Liver (tissue), 9 donors: ENCODE results near the gene STX1A. TPM values are rescaled to one million over a fixed set of nuclear protein-coding genes. Genes with fewer than 3 reads are reported as not detected.

Experiments used
- DNase-seq: peaks from one replicate; pipeline ENCODE4 v3.0.0-alpha.2; 2017; ENCODE audit warnings: low spot score
- H3K27ac ChIP-seq, 2 donors: one replicate each; pipeline ENCODE4 v1.7.0; 2013; ENCODE audit warnings: inconsistent platforms in 2 of 2, low read length in 2 of 2, control low read depth in 1 of 2, low read depth in 1 of 2, mild to moderate bottlenecking in 1 of 2
- H3K27me3 ChIP-seq, 4 donors: one replicate each; pipeline versions ENCODE4 v1.6.1 to v1.7.0; 2013; ENCODE audit warnings: low read length in 3 of 4, inconsistent platforms in 1 of 4, mild to moderate bottlenecking in 1 of 4, moderate library complexity in 1 of 4; ENCODE audit not compliant: control insufficient read depth in 4 of 4, insufficient read depth in 4 of 4
- H3K36me3 ChIP-seq, 4 donors: one replicate each; pipeline versions ENCODE4 v1.6.1 to v1.7.0; 2013; ENCODE audit warnings: low read length in 3 of 4, mild to moderate bottlenecking in 3 of 4, low read depth in 1 of 4, moderate library complexity in 1 of 4; ENCODE audit not compliant: control insufficient read depth in 4 of 4, insufficient read depth in 3 of 4
- H3K4me1 ChIP-seq, 4 donors: one replicate each; pipeline versions ENCODE4 v1.6.1 to v1.7.0; 2013; ENCODE audit warnings: low read length in 3 of 4, mild to moderate bottlenecking in 3 of 4, moderate library complexity in 1 of 4; ENCODE audit not compliant: control insufficient read depth in 4 of 4, insufficient read depth in 4 of 4
- H3K4me3 ChIP-seq, 3 donors: one replicate each; pipeline versions ENCODE4 v1.6.1 to v1.7.0; 2013; ENCODE audit warnings: low read length in 3 of 3, control low read depth in 1 of 3, low read depth in 1 of 3, mild to moderate bottlenecking in 1 of 3
- H3K9ac ChIP-seq, 2 donors: one replicate each; pipeline ENCODE4 v1.7.0; 2013; ENCODE audit warnings: low read length in 2 of 2, mild to moderate bottlenecking in 2 of 2, moderate library complexity in 2 of 2, control low read depth in 1 of 2, low read depth in 1 of 2
- H3K9me3 ChIP-seq, 4 donors: one replicate each; pipeline versions ENCODE4 v1.6.1 to v1.7.0; 2013; ENCODE audit warnings: low read length in 3 of 4; ENCODE audit not compliant: control insufficient read depth in 4 of 4
- ATF3 ChIP-seq: IDR thresholded peaks from 2 replicates; pipeline ENCODE4 v1.6.1; 2016; ENCODE audit warnings: antibody characterized with exemption
- CTCF ChIP-seq: fragments of 150-350 bp; IDR thresholded peaks from 2 replicates; pipeline ENCODE4 v1.5.1; 2017; ENCODE audit warnings: improper control_type of control experiment, low read depth, low read length; ENCODE audit not compliant: missing input control
- EGR1 ChIP-seq, 2 donors: IDR thresholded peaks; 2 replicates each; pipeline ENCODE4 v1.6.1; 2016 to 2018; ENCODE audit warnings: antibody characterized with exemption in 2 of 2, low read depth in 2 of 2
- FOXA1 ChIP-seq: IDR thresholded peaks from 2 replicates; pipeline ENCODE4 v1.6.1; 2016; ENCODE audit warnings: antibody characterized with exemption
- GABPA ChIP-seq, 2 donors: IDR thresholded peaks in 1 of 2; conservative IDR thresholded peaks in 1 of 2; 2 replicates each; pipeline ENCODE4 v1.6.1; 2016; ENCODE audit warnings: antibody characterized with exemption in 2 of 2, mild to moderate bottlenecking in 1 of 2, moderate library complexity in 1 of 2
- HNF4A ChIP-seq, 2 donors: conservative IDR thresholded peaks; 2 replicates each; pipeline ENCODE4 v1.6.1; 2016; ENCODE audit warnings: antibody characterized with exemption in 2 of 2, mild to moderate bottlenecking in 2 of 2
- HNF4G ChIP-seq: IDR thresholded peaks from 2 replicates; pipeline ENCODE4 v1.6.1; 2016; ENCODE audit warnings: antibody characterized with exemption
- JUND ChIP-seq, 2 donors: IDR thresholded peaks; 2 replicates each; pipeline ENCODE4 v1.6.1; 2016; ENCODE audit warnings: antibody characterized with exemption in 2 of 2
- MAX ChIP-seq: IDR thresholded peaks from 2 replicates; pipeline ENCODE4 v1.6.1; 2016; ENCODE audit warnings: antibody characterized with exemption
- NR2F2 ChIP-seq: IDR thresholded peaks from 2 replicates; pipeline ENCODE4 v1.6.1; 2016; ENCODE audit warnings: antibody characterized with exemption
- RAD21 ChIP-seq, 2 donors: IDR thresholded peaks; 2 replicates each; pipeline ENCODE4 v1.6.1; 2016; ENCODE audit warnings: antibody characterized with exemption in 2 of 2, mild to moderate bottlenecking in 2 of 2
- REST ChIP-seq: IDR thresholded peaks from 2 replicates; pipeline ENCODE4 v1.6.1; 2016; ENCODE audit warnings: antibody characterized with exemption, mild to moderate bottlenecking
- SP1 ChIP-seq: IDR thresholded peaks from 2 replicates; pipeline ENCODE4 v1.6.1; 2018; ENCODE audit warnings: antibody characterized with exemption, mild to moderate bottlenecking
- TAF1 ChIP-seq: conservative IDR thresholded peaks from 2 replicates; pipeline ENCODE4 v1.6.1; 2016; ENCODE audit warnings: antibody characterized with exemption, mild to moderate bottlenecking
- YY1 ChIP-seq: IDR thresholded peaks from 2 replicates; pipeline ENCODE4 v1.6.1; 2016; ENCODE audit warnings: antibody characterized with exemption, mild to moderate bottlenecking
- ZBTB33 ChIP-seq: IDR thresholded peaks from 2 replicates; pipeline ENCODE4 v1.6.1; 2016; ENCODE audit warnings: antibody characterized with exemption
- WGBS: extraction: QIAGEN DNeasy Blood & Tissue Kit; methylation state at CpG from one replicate; pipeline ENCODE4 v1.1.7; 2013; 5-methylcytosine and 5-hydroxymethylcytosine counted together
- polyA plus RNA-seq, 2 donors: library from polyadenylated mRNA; stranded (reverse) in 1 of 2; unstranded in 1 of 2; fragments of 200-250 nt in 1 of 2; fragments of >200 nt in 1 of 2; fragmentation: Nextera tagmentation in 1 of 2; extraction: Ambion mirVana in 1 of 2; gene quantifications; one replicate each; pipeline versions ENCODE4 v1.2.1 to v1.2.3, GENCODE V29; 2013 to 2015
- total RNA-seq, 2 donors: library from RNA; depleted of rRNA; stranded (reverse); fragments of >200 nt; gene quantifications; one replicate each; pipeline ENCODE4 v1.2.3, GENCODE V29; 2014
- donor health status: healthy.
- donor health status: healthy.
- donor health status: healthy.
- donor health status: healthy.
- donor health status: healthy.

The STX1A gene
- total and polyA plus RNA-seq, 4 donors: 0.49 to 1.9 (median 1.1) TPM

- 86% methylated on average over 7 of the region's 7 CpGs for WGBS
Measured at GRCh38 chr7:73690646-73691045, 28.8 kb downstream of the STX1A start.

GRCh38 chr7:73688288-73688687, 31.2 kb downstream of the STX1A start:
- H3K4me1 ChIP-seq: peaks cover 3 to 7% (median 6%) of the 10 kb centered on the region in 4 donors
- no peak overlapping the region for H3K4me3 ChIP-seq
- no peaks in the 10 kb centered on the region for H3K9me3 ChIP-seq
- DNase-seq: no peak
- no peak overlapping the region for H3K27ac ChIP-seq
- no peak overlapping the region for H3K9ac ChIP-seq
- WGBS: 94% methylated on average over 8 of the region's 8 CpGs
- H3K36me3 ChIP-seq: peaks cover 6 to 40% (median 16%) of the 10 kb centered on the region in 4 donors
- TF ChIP-seq FOXA1: no peak
- TF ChIP-seq GABPA (IDR thresholded peaks at IDR 0.05 in 1 of 2, conservative IDR thresholded peaks at IDR 0.05 in 1 of 2): no peak
- no peak for TF ChIP-seq EGR1 (IDR thresholded peaks at IDR 0.05; ENCODE audit: low read depth in 2 of 2)
- no peak for TF ChIP-seq JUND (IDR thresholded peaks at IDR 0.05)
- no peak for TF ChIP-seq NR2F2
- no peak for TF ChIP-seq ATF3
- no peak for TF ChIP-seq TAF1
- no peak for TF ChIP-seq ZBTB33
- no peak for TF ChIP-seq HNF4G
- no peak for TF ChIP-seq SP1
- no peak for TF ChIP-seq MAX
- H3K27me3 ChIP-seq: no peaks in the 10 kb centered on the region

More at GRCh38 chr7:73690646-73691045, 28.8 kb downstream of the STX1A start:
- no peak overlapping the region for H3K27ac ChIP-seq
- H3K4me1 ChIP-seq: no peaks in the 10 kb centered on the region
- no peak overlapping the region for H3K9ac ChIP-seq
- H3K36me3 ChIP-seq: peaks cover 12 to 60% (median 27%) of the 10 kb centered on the region in 4 donors
- no peak for DNase-seq
- no peaks in the 10 kb centered on the region for H3K27me3 ChIP-seq
- TF ChIP-seq RAD21 (IDR thresholded peaks at IDR 0.05) (no peak), MAX (no peak), JUND (IDR thresholded peaks at IDR 0.05) (no peak), YY1 (no peak), GABPA (IDR thresholded peaks at IDR 0.05 in 1 of 2, conservative IDR thresholded peaks at IDR 0.05 in 1 of 2) (no peak), EGR1 (IDR thresholded peaks at IDR 0.05; ENCODE audit: low read depth in 2 of 2) (no peak), HNF4A (conservative IDR thresholded peaks at IDR 0.05) (no peak), CTCF (no peak), NR2F2 (no peak), ATF3 (no peak), REST (no peak), FOXA1 (no peak)
- no peak overlapping the region for H3K4me3 ChIP-seq
- no peaks in the 10 kb centered on the region for H3K9me3 ChIP-seq
